HG03432 (cell line): ENCODE results near the gene SULT2B1.

Experiments
- ATAC-seq: cut with Tn5 transposase; IDR thresholded peaks from one replicate; pipeline ENCODE4 v1.9.1; 2021; ENCODE audit warnings: mild to moderate bottlenecking, moderate library complexity; ENCODE audit not compliant: unreplicated experiment

The SULT2B1 gene

DNA sequence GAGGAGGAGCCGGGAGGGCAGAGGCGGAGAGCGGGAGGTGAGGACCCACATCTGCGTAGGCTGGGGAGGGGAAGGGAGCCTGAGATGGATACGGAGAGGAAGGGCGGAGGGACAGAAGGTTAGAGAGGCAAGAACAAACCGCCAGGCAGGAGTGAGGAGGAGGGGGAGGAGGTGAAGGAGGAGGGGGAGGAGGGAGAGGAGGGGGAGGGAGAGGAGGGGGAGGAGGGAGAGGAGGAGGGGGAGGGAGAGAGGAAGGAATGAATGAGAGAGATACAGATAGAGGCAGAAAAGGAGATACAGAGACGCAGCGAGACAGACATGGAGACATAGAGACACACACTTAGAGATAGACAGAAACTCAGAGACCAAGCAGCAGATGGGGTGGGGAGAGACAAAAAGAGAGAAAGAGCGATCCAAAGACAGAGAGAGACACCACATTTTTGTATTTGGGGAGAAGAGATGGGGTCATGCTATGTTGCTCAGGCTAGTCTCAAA lies 94.8 kb downstream of the SULT2B1 start:
- no peak for ATAC-seq

DNA sequence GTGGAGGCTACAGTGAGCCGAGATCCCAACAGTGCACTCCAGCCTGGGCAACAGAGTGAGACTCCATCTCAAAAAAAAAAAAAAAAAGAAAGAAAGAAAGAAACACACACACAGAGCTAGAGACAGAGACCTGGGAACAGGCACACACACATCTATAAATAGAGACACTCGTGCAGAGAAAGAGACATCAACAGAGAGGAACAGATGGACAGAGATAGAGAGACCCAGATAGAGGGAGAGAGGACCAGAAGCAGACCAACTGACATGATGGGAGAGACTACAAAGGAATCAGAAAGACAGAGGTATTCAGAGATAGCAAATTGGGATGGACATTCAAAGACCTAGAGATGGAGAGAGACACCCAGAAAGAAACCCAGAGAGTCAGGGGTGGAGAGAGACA lies 96.2 kb downstream of the SULT2B1 start:
- no peak for ATAC-seq
